GM18526 (cell line): Measurements from ENCODE around the gene ABCA1.

Experiments used
- POLR2A ChIP-seq: IDR thresholded peaks from 3 replicates; pipeline ENCODE4 v1.6.1; 2011; ENCODE audit not compliant: insufficient read length; ENCODE audit errors: extremely low read depth

ABCA1 gene

DNA sequence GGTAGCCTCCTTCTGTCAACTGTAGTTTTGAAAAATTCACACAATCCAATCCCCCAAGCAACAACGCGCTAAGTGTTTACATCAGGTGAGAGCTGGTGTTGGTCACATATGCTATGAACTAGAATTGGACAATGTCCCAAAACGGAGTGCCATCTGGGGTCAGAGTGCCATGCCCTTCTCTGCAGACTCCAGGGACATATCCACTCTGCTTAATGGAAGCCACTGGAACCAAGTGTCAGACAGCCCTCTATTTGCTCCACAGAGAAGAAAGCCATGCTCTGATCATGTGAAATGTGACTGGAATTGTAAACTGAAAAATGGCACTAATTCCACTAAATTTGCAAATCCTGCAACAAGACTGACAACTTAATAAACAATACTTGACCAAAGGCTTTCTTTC, 12.2 kb downstream of the ABCA1 start:
- no peak for TF ChIP-seq POLR2A

DNA sequence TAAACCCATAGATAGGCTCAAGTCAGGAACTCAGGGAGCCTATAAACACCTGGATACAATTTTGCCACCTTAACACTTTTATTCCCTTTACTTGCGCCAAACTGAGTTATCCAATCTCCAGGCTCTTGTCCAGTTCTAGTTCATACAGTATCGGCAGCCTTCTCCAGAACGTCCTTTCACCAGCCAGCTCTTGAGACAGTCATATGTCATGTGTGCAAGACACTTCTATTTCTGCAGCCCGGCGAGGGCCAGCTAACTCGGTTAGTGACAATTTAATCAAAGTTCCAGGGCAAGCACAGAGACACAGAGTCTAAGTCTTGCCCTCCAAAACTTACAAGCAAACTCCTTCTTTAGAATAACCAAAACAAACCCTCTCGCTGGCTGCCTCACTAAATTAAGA, 12.9 kb downstream of the ABCA1 start:
- no peak for TF ChIP-seq POLR2A

DNA sequence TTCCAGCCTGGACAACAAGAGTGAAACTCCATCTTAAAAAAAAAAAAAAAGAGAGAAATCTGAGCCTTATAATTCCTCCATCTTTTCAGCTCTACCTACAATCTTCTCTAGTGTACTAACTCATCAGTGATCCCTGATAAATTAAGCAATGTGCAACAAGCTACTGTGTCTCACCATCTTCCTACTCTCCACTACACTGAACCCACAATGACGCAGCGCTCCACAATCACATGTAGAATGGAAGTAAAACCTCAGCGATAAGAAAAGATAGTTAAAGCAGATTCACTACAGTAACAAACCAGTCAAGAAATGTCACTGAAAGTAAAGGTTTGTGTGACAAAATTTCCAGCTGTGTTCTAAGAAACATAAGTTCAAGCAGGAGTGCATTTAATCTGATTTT, 13.5 kb downstream of the ABCA1 start:
- no peak for TF ChIP-seq POLR2A

DNA sequence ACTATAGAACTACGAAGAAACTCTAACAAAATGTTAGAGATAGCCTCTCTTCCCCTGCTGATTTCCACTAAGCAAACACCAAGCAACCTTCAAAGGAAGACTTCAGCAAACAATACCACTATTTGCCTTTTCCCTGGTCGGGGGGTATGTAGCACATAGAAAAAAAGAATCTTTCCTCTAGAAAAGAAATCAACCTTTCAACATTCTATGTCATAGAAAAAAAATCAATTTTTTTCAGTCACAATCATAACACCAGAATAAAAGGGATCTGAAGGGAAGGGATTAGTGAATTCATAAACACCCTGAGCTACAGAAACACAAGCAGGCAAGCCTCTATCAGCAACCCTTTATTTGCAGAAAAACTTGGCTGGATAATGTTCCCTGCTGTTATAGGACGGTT, 15.3 kb downstream of the ABCA1 start:
- TF ChIP-seq POLR2A, result no peak

DNA sequence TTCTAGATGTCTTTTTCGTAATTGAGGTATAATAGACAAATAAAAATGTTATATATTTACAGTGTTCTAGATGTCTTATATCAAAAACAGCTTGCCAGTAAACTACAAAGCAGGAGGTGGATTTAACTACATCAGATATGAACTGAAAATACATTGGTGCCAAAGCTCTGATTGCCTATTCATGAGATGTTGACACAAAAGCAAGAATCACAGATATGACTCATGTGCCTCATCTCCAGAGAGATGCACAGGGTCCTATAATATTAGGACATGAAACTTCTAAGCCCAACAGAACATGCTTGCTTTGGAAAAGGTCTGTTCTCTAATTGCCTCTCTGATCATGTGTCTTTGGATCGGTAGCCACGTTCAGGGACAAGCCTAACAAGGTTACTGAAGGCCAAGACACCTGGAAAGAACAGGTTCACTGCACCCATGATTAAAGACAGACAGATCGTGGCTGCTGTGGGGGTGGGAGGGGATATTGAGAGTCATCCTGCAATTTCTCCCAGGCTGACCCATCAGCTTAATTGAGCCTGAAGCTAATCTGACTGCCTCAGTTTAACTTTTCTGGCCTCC, 16.8 kb downstream of the ABCA1 start:
- no peak for TF ChIP-seq POLR2A

DNA sequence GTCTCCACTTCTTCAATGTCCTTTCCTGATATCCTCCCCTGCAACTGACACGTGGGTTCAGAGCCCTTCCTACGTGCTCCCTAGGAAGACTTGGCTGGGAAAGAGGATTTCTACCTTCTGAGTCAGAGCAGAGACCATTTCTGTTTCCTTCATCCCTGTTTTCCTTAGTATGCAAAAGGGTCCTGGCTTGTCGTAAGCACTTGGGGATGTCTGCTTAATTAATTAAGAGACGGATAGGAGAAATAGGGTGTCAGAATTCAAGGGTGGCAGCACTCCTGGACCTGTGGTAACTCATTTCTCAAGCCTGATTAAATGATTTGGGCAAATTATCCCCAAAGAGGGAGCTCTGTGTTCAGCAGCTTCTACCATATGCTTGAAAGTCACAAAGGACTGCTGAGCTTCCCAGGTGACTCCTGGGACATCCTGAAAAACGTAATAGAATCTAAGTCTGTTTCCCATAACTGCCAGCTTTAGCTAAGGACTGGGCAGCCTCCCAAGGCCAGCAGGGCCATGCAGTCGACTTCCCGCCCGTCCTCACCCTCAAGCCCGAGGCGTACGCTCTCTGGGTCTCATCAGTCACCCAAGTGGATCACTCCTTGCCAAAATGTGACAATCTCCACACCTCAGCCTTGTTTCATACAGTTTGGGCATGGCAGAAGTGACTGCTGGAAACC, 20.5 kb downstream of the ABCA1 start:
- no peak for TF ChIP-seq POLR2A

DNA sequence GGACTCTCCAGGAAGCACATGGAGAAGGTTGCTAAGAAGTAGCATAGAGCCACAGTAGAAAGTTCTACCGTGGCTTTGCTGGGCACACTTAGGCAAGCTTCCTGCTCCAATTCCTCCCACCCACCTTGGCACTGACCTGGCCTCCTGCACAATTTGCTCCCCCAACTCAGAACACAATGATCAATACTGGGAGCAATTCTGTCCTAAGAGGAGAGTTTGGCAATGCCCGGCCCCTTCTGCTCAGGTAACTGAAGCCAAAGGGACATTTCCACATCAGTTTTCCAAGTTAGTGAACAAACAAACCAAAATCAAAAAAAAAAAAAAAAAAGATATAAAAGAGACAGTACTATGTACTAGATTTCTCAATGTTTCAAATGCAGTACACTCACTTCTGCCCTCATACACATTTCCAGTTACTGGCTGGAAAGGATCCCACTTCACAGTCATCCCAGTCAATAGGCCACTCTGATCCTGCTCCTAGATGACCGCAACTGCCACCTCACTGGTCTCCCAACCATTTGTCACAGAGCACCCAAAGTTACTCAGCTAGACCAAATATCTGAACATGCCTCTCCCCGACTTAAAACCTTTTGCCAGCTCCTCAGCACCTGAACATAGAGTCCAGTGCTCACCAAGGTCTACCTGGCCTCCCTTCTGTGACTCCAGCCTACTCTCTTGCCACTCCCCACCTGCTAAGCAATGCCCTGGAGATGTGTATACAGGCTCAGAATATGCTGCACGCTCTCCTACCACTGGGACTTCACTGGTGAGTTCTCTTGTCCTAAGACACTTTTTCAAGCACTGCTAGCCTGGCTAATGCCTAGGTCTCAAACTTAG, 21.3 kb downstream of the ABCA1 start:
- TF ChIP-seq POLR2A, result no peak

DNA sequence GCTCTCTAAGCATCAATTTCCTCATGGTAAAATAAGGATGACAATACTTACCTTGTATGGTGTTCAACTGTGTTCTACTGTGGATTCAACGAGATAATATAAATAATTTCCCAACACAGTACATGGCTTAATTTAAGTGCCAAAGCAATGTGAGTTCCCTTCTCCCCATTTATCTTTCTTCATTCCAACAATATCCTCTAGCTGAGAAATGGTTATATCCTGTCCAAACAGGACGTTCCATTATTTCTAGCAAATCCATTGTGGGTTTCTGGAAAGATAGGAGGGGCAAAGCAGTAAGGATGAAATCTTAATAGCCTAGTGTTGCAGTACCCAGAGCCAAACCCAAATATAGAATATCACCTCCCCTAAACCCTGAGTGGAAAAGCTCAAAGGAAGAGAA, 22.0 kb downstream of the ABCA1 start:
- TF ChIP-seq POLR2A, result no peak

DNA sequence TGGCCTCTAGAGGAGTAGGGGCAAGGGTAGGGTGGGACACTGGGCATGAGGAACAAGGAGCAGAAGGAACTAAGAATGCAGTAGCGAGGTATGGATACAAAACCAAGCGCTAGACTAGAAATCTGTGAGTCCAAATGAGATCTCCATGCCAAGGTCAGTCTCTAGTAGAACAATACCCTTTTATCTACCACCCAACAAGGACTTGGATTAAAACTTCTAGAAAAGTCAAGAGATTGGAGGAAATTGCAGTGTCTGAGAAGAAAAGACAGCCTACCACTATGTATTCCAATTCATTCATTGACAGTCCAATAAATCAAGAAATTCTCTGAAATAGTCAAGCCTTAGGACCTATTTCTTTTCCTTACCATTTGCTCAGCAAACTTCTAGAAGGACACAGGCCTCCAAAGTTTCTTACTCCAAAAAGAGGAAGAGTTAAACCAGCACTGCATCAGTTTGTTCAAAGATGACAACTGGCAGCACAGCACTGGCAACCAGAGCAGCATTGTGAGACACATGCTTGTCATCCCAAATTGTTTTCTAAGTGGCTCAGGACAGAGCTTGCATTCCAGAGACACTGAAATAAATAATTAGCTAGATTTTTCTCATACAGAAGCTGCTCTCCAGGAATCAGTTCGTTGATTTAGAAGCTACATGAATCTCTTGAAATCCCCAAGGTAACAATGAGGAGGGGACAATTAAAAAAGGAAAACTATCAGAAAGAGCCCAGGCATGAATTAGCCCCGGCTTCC, 22.6 kb downstream of the ABCA1 start:
- no peak for TF ChIP-seq POLR2A

DNA sequence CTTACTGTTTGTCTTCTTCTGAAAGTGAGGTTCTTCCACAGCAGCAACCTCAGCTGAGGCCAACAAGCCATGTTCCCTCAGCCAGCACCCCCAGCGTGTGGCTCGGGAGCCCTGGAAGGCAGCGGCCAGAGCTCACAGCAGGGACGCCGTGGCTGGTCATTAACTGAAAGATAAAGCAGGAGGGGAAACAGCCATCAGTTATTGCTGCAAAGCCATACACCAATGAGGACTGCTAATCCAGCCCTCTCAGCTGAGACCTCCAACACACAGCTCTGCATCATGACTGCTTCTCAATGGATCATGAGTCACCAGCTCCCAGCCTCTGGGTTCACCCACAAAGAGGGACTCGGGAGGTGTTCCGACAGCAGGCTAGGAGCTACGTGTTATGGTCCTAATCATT, 24.3 kb downstream of the ABCA1 start:
- TF ChIP-seq POLR2A, result no peak

DNA sequence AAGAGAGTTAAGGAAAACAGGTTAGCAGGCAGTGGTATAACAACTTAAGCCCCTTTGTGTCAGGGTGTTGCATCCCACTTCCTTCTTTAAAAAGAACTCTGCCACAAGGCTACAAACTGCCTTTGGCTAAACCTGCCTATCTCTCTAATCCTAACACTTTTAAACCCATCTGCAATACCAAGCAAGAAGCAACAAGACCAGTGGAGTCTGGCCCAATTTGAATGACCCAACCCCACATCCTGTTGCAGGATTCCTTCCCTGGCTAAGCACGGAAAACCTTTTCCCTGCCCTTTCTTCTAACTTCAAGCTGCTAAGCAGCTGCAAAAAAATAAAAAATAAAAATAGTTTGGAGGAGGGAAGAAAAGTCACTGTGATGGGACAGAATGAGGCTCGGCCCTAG, 27.1 kb downstream of the ABCA1 start:
- TF ChIP-seq POLR2A, result no peak

DNA sequence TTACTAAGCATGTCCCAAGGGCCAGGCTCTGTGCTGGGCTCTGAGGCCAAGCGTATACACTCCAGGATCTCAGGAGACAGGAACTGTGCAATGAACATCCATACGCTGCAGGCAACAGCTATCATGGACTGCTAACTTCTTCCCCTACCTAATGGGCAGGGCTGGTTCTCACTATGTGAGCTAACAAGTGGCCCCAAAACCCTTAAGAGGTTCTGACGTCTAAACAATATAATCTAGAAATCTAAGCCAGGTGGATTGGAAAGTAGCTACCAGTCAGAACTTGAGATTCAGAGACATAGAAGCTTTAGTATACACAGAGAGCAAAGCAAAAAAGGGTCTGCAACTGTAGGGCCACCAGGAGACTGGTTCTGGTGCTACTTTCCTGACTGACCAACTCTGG, 27.6 kb downstream of the ABCA1 start:
- no peak for TF ChIP-seq POLR2A

DNA sequence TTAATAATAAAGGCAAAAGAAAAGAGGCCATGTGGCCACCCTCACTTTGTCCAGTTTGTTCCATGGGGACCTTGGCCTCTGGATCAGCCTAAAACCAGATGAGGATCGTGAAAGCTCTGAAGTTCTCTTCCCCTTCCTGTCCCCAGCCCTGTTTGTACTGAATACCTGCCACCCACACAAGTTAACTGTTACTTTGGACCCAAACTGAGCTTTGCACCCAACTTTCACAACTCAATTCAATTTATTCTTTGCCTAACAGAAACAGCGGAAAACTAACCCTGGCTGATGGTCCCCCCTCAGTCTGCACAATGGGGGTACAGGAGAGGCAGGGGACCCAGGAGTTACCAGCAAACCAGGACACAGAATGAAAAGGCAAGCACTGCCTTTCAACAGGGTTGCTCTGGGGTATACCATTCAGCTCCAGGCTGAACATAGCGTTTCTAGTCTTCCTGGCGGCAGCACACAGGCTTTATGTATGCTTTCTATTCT, 28.2 kb downstream of the ABCA1 start:
- TF ChIP-seq POLR2A, result no peak

DNA sequence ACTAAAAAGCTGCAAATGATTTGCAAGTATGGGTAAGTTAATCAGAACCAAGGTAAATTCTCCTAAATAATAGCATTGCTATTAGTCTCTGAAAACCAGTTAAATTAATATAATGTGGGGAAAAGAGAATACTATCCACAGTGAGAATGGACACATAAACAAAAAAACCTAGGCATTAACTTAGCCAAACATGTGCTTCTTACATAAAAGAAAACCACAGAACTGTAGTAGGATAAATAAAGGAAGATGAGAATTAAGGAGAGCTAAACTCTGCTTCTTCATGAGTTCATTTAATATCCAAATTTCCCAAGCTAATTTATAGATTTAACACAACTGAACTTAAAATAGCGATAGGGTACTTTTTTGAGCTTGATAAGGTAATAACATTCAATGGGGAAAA, 31.8 kb downstream of the ABCA1 start:
- TF ChIP-seq POLR2A, result no peak

DNA sequence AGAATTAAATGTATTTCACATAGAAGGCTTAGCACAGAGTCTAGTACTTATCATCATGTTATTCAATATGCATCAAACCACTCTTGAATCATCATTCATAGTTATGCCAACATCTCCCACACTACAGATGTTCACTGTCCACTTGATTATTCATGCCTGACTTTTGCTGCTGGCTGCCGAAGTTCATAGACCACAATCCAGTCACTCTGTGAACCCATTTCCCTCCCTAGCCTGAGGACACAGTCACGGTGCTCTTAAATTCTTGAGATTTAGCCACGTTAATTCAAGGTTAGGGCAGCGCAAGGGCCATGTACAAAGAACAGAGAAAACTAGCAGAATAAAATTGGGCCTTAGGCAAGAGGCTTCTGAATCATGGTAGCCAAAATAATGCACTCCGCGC, 32.4 kb downstream of the ABCA1 start:
- TF ChIP-seq POLR2A, result no peak
